Caco-2 (cell line): ENCODE results near the gene KLF5. TPM values are rescaled to one million over a fixed set of nuclear protein-coding genes. Genes with fewer than 3 reads are reported as not detected.

Experiments used
- BruUV-seq: library from RNA; stranded (reverse); fragments of 400-500 nt; replicated peaks from 2 replicates; lab custom pipeline; 2021; lab: Mats Ljungman, UMichigan
- CTCF ChIA-PET: fragments of 300-600 bp; sonication (Branson Sonifier 250); formaldehyde crosslinking; loops from one replicate; lab custom pipeline; 2022; ENCODE audit warnings: antibody characterized with exemption; lab: Charles Lee
- POLR2A ChIA-PET: fragments of 300-600 bp; sonication (Branson Sonifier 250); formaldehyde crosslinking; loops from one replicate; lab custom pipeline; 2022; ENCODE audit warnings: antibody characterized with exemption; lab: Charles Lee
- DNase-seq, 2 experiments: peaks; one replicate each; pipeline versions ENCODE4 v3.0.0 to v3.0.0-alpha.2; 2020 to 2022
- H3K27me3 ChIP-seq: replicated peaks from 2 replicates; pipeline ENCODE4 v1.6.0; 2011; ENCODE audit warnings: low read length; ENCODE audit not compliant: control insufficient read depth, insufficient read depth
- H3K36me3 ChIP-seq: 2 replicates; pipeline ENCODE4 v1.5.1; 2011; ENCODE audit warnings: low read length; ENCODE audit not compliant: control insufficient read depth, insufficient read depth
- H3K4me1 ChIP-seq: fragments of 250-450 bp; sonication (Bioruptor Pico); 2 replicates; pipeline ENCODE4 v1.5.1; 2020; ENCODE audit warnings: mild to moderate bottlenecking
- H3K4me3 ChIP-seq: 2 replicates; pipeline ENCODE4 v1.5.1; 2011; ENCODE audit warnings: low read depth, mild to moderate bottlenecking, control low read depth, low read length
- H3K9me3 ChIP-seq: fragments of 250-450 bp; sonication (Bioruptor Pico); 2 replicates; pipeline ENCODE4 v1.5.1; 2020; ENCODE audit warnings: mild to moderate bottlenecking, moderate library complexity
- H3K27ac Mint-ChIP-seq: one replicate; pipeline ENCODE4 v1.8.0; 2022; ENCODE audit warnings: mixed read lengths; ENCODE audit not compliant: unreplicated experiment
- H3K27me3 Mint-ChIP-seq: one replicate; pipeline ENCODE4 v1.8.0; 2022; ENCODE audit warnings: mixed read lengths; ENCODE audit not compliant: insufficient read depth, unreplicated experiment
- H3K36me3 Mint-ChIP-seq: one replicate; pipeline ENCODE4 v1.8.0; 2022; ENCODE audit warnings: mild to moderate bottlenecking, mixed read lengths; ENCODE audit not compliant: insufficient read depth, unreplicated experiment
- H3K4me1 Mint-ChIP-seq: one replicate; pipeline ENCODE4 v1.8.0; 2022; ENCODE audit warnings: low read depth, mixed read lengths; ENCODE audit not compliant: unreplicated experiment
- H3K4me3 Mint-ChIP-seq: one replicate; pipeline ENCODE4 v1.8.0; 2022; ENCODE audit warnings: mild to moderate bottlenecking, moderate library complexity, mixed read lengths; ENCODE audit not compliant: unreplicated experiment
- H3K9me3 Mint-ChIP-seq: one replicate; pipeline ENCODE4 v1.8.0; 2022; ENCODE audit warnings: mixed read lengths; ENCODE audit not compliant: unreplicated experiment
- intact Hi-C: fragments of 100-400 bp; cut with micrococcal nuclease; formaldehyde crosslinking; loops from one replicate; pipeline ENCODE4 v1.10.0; 2022; ENCODE audit not compliant: unreplicated experiment
- total RNA-seq: library from RNA; stranded (reverse); gene quantifications from 2 replicates; pipeline ENCODE4 v1.2.3, GENCODE V29; 2022
- TF ChIP-seq, protein P1 (sequence below), 2 experiments: fragments of 200-600 bp in 1 of 2; IDR thresholded peaks; 1 replicate in 1 of 2; 2 replicates in 1 of 2; pipeline versions ENCODE4 v1.5.1 to v1.8.0; 2011 to 2022; ENCODE audit warnings: antibody characterized with exemption in 1 of 2, control low read depth in 1 of 2, inconsistent platforms in 1 of 2, low read depth in 1 of 2, low read length in 1 of 2, mild to moderate bottlenecking in 1 of 2, moderate library complexity in 1 of 2; ENCODE audit not compliant: insufficient read depth in 1 of 2, severe bottlenecking in 1 of 2, unreplicated experiment in 1 of 2

Gene KLF5
- total RNA-seq, 1 experiment from 2014 or later, result 80.1 TPM

DNA sequence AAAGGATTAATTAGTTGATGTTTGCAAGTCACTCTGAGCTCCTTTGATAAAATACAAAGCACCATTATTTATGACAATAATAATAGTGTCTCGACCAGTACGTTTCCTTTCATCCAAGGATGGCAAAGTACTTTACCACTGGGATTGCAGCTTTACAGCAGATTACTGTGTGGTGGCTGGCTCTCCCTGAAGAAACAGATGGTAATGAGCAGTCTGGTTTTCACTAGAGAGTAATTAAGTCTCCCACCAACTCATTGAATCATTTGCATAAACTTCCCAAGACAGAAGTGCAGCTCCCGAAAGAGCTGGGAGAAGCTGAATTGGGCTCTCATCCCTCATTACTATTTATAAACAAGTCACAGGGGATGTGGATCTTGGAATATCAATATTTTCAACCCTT is 48.7 kb downstream of the KLF5 start:
- CTCF ChIA-PET, result no interaction called here
- Mint-ChIP-seq H3K27me3 (no peaks in the 10 kb centered on the region), H3K27ac (no peak overlapping the region), H3K36me3 (no peaks in the 10 kb centered on the region), H3K4me1 (peaks cover 40% of the 10 kb centered on the region), H3K9me3 (no peaks in the 10 kb centered on the region), H3K4me3 (no peak overlapping the region)
- Histone ChIP-seq H3K9me3 (no peaks in the 10 kb centered on the region), H3K4me1 (peaks cover 38% of the 10 kb centered on the region), H3K36me3 (no peaks in the 10 kb centered on the region), H3K4me3 (no peak overlapping the region), H3K27me3 (no peaks in the 10 kb centered on the region)
- intact Hi-C loops, result loop anchor here (10.0 kb wide), 1 partner anchor 287 kb away; no protein-coding TSS in a partner anchor
- POLR2A ChIA-PET, result no interaction called here
- no peak for DNase-seq
- TF ChIP-seq, protein P1, sequence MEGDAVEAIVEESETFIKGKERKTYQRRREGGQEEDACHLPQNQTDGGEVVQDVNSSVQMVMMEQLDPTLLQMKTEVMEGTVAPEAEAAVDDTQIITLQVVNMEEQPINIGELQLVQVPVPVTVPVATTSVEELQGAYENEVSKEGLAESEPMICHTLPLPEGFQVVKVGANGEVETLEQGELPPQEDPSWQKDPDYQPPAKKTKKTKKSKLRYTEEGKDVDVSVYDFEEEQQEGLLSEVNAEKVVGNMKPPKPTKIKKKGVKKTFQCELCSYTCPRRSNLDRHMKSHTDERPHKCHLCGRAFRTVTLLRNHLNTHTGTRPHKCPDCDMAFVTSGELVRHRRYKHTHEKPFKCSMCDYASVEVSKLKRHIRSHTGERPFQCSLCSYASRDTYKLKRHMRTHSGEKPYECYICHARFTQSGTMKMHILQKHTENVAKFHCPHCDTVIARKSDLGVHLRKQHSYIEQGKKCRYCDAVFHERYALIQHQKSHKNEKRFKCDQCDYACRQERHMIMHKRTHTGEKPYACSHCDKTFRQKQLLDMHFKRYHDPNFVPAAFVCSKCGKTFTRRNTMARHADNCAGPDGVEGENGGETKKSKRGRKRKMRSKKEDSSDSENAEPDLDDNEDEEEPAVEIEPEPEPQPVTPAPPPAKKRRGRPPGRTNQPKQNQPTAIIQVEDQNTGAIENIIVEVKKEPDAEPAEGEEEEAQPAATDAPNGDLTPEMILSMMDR (IDR thresholded peaks at IDR 0.05; ENCODE audit: insufficient read depth in 1 of 2, low read depth in 1 of 2, low read length in 1 of 2, severe bottlenecking in 1 of 2, unreplicated experiment in 1 of 2), result no peak
- no TSS peak for BruUV-seq

DNA sequence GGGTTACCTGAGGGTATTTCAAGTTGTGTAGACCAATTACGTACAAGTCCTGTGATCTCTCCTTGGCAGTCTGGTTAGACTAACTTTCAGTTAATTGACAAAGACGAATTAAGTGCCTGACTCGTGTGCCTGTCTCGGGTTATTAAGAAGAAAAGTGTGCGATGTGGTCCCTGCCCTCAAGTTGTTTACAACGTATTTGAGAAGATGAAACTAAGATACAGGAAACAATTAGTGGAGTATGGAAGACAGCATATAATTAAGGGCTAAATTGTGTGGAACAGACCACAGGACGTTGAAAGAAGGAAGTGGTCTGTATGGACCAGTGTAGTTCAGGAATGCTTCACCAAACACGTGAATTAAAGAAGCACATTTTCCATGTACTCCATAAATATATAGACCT is 49.2 kb downstream of the KLF5 start:
- intact Hi-C loops, result loop anchor here (10.0 kb wide), 1 partner anchor 287 kb away; no protein-coding TSS in a partner anchor
- no peak overlapping the region for H3K4me3 ChIP-seq
- no TSS peak for BruUV-seq
- no peaks in the 10 kb centered on the region for H3K9me3 Mint-ChIP-seq
- H3K27me3 ChIP-seq, result no peaks in the 10 kb centered on the region
- H3K4me1 Mint-ChIP-seq, result peaks cover 35% of the 10 kb centered on the region
- ChIA-PET POLR2A (no interaction called here), CTCF (no interaction called here)
- H3K4me3 Mint-ChIP-seq, result no peak overlapping the region
- TF ChIP-seq, protein P1 (IDR thresholded peaks at IDR 0.05; ENCODE audit: insufficient read depth in 1 of 2, low read depth in 1 of 2, low read length in 1 of 2, severe bottlenecking in 1 of 2, unreplicated experiment in 1 of 2), result no peak
- no peaks in the 10 kb centered on the region for H3K9me3 ChIP-seq
- no peaks in the 10 kb centered on the region for H3K27me3 Mint-ChIP-seq
- H3K27ac Mint-ChIP-seq, result no peak overlapping the region
- DNase-seq, result no peak
- H3K36me3 ChIP-seq, result no peaks in the 10 kb centered on the region
- peaks cover 33% of the 10 kb centered on the region for H3K4me1 ChIP-seq
- H3K36me3 Mint-ChIP-seq, result no peaks in the 10 kb centered on the region

DNA sequence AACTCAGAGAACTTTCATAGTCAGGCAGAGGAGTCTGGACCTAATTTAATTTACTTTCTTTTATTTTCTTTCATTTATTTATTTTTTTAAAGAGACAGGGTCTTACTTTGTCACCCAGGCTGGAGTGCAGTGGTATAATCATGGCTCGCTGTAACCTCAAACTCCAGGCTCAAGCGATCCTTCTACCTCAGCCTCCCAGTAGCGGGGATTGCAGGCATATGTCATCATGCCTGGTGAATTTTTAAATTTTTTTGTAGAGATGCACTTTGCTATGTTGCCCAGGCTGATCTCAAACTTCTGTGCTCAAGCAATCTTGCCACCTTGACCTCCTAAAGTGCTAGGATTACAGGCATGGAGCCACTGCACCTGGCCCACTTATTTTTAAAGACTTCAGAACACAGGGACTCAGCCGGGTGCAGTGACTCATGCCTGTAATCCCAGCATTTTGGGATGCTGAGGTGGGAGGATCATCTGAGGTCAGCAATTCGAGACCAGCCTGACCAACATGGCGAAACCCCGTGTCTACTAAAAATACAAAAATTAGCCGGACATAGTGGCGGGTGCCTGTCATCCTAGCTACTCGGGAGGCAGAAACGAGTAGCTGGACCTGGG is 50.6 kb downstream of the KLF5 start:
- no peaks in the 10 kb centered on the region for H3K36me3 ChIP-seq
- no peaks in the 10 kb centered on the region for H3K27me3 Mint-ChIP-seq
- H3K4me1 ChIP-seq, result peaks cover 20% of the 10 kb centered on the region
- no TSS peak for BruUV-seq
- intact Hi-C loops, result loop anchor here (10.0 kb wide), 1 partner anchor 285 kb away; no protein-coding TSS in a partner anchor
- H3K9me3 Mint-ChIP-seq, result peaks cover 4% of the 10 kb centered on the region
- ChIA-PET CTCF (no interaction called here), POLR2A (no interaction called here)
- H3K4me1 Mint-ChIP-seq, result peaks cover 29% of the 10 kb centered on the region
- DNase-seq, result no peak
- H3K4me3 ChIP-seq, result no peak overlapping the region
- H3K4me3 Mint-ChIP-seq, result no peak overlapping the region
- no peaks in the 10 kb centered on the region for H3K36me3 Mint-ChIP-seq
- TF ChIP-seq, protein P1 (IDR thresholded peaks at IDR 0.05; ENCODE audit: insufficient read depth in 1 of 2, low read depth in 1 of 2, low read length in 1 of 2, severe bottlenecking in 1 of 2, unreplicated experiment in 1 of 2), result no peak
- H3K27ac Mint-ChIP-seq, result peak overlapping the region; percentile 9
- H3K9me3 ChIP-seq, result no peaks in the 10 kb centered on the region
- H3K27me3 ChIP-seq, result no peaks in the 10 kb centered on the region
